Measurements from ENCODE around the gene SORBS2. TPM values are rescaled to one million over a fixed set of nuclear protein-coding genes. Genes with fewer than 3 reads are reported as not detected.

SORBS2 gene
- total RNA-seq, 1 experiment from 2014 or later = 0.34 TPM

DNA sequence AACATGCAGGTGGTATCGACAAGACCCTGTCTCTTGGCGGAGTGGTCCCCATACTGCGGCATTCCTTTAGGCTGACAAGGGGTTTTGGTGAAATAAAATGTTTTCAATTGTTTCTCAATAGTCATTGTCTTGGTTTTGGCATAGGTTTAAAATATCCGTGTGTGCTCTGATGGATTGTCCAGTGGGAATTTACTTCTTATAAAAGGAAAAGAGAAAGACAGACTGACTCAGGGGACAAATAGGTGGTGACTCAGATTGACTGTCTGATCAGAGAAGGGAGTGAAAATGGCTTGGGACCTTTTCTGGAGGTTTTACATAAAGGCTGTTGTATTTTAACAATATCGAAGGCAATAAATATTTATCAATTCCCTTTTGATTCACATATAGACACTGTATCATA, 129.8 kb downstream of the SORBS2 start:
- Histone ChIP-seq H3K9me2 (ENCODE audit: insufficient read depth) (no peaks in the 10 kb centered on the region), H3K36me3 (ENCODE audit: control insufficient read depth in 1 of 2, insufficient read depth in 2 of 2, low read length in 2 of 2) (no peaks in the 10 kb centered on the region), H3K9ac (ENCODE audit: low read length) (no peak overlapping the region), H3K9me3 (ENCODE audit: control insufficient read depth in 1 of 2, insufficient read depth in 1 of 2, low read depth in 1 of 2, low read length in 2 of 2) (no peaks in the 10 kb centered on the region), H4K20me1 (ENCODE audit: insufficient read depth) (no peaks in the 10 kb centered on the region), H3K4me1 (ENCODE audit: control insufficient read depth in 1 of 2, insufficient read depth in 2 of 2, low read length in 2 of 2) (no peaks in the 10 kb centered on the region), H3K27me3 (ENCODE audit: insufficient read depth, low read length) (no peaks in the 10 kb centered on the region), H3K4me3 (replicated peaks in 1 of 2; ENCODE audit: low read depth in 1 of 2, low read length in 2 of 2) (no peak overlapping the region), H2AFZ (ENCODE audit: low read depth, low read length, poor library complexity, severe bottlenecking) (no peak overlapping the region), H3K79me2 (ENCODE audit: insufficient read depth, low read length) (no peaks in the 10 kb centered on the region), H3K4me2 (ENCODE audit: low read length) (no peak overlapping the region), H3K27ac (ENCODE audit: low read depth, low read length) (no peak overlapping the region)
- ChIA-PET CTCF (no interaction called here), POLR2A (no interaction called here), RAD21 (ENCODE audit: low non-redundant PET in 1 of 2, low total read pairs in 2 of 2, uncharacterized antibody in 2 of 2, unreplicated experiment in 2 of 2) (no interaction called here)
- ATAC-seq (no peak), DNase-seq (ENCODE audit: low read depth, low spot score) (no peak)
- intact Hi-C loops (cut with micrococcal nuclease) = no loop called here
- no TSS peak for BruUV-seq (replicated peaks)
- TF ChIP-seq JUND (IDR thresholded peaks at IDR 0.05) = no peak

DNA sequence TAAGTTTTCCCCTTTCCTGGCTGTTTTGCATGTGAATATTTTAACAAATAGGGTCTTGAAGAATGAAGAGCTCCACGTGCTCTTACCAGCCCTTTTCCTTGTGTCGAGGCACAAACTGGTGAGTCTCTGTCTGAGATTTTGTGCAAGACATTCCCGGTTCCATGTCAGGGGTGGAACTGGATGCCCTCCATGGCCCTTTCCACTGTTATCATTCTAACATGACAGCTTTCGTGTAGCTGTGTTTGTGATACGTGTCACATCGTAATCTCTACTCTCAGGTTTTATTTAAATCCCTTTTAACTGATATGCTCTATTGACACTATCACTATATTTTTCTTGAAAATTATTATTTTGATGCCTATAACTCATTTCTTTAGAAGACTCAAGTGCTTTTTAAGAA, 130.4 kb downstream of the SORBS2 start:
- DNase-seq (ENCODE audit: low read depth, low spot score) (no peak), ATAC-seq (no peak)
- ChIA-PET POLR2A (no interaction called here), CTCF (no interaction called here), RAD21 (ENCODE audit: low non-redundant PET in 1 of 2, low total read pairs in 2 of 2, uncharacterized antibody in 2 of 2, unreplicated experiment in 2 of 2) (no interaction called here)
- Histone ChIP-seq H2AFZ (ENCODE audit: low read depth, low read length, poor library complexity, severe bottlenecking) (no peak overlapping the region), H3K79me2 (ENCODE audit: insufficient read depth, low read length) (no peaks in the 10 kb centered on the region), H3K27ac (ENCODE audit: low read depth, low read length) (no peak overlapping the region), H3K36me3 (ENCODE audit: control insufficient read depth in 1 of 2, insufficient read depth in 2 of 2, low read length in 2 of 2) (no peaks in the 10 kb centered on the region), H3K4me2 (ENCODE audit: low read length) (no peak overlapping the region), H3K9ac (ENCODE audit: low read length) (no peak overlapping the region), H3K9me2 (ENCODE audit: insufficient read depth) (no peaks in the 10 kb centered on the region), H3K9me3 (ENCODE audit: control insufficient read depth in 1 of 2, insufficient read depth in 1 of 2, low read depth in 1 of 2, low read length in 2 of 2) (no peaks in the 10 kb centered on the region), H3K27me3 (ENCODE audit: insufficient read depth, low read length) (no peaks in the 10 kb centered on the region), H3K4me1 (ENCODE audit: control insufficient read depth in 1 of 2, insufficient read depth in 2 of 2, low read length in 2 of 2) (no peaks in the 10 kb centered on the region), H3K4me3 (replicated peaks in 1 of 2; ENCODE audit: low read depth in 1 of 2, low read length in 2 of 2) (no peak overlapping the region), H4K20me1 (ENCODE audit: insufficient read depth) (no peaks in the 10 kb centered on the region)
- intact Hi-C loops (cut with micrococcal nuclease) = no loop called here
- no TSS peak for BruUV-seq (replicated peaks)
- TF ChIP-seq EGR1 (IDR thresholded peaks at IDR 0.05; ENCODE audit: low read depth) (no peak), SP1 (IDR thresholded peaks at IDR 0.05; ENCODE audit: low read depth) (no peak), ELF1 (IDR thresholded peaks at IDR 0.05; ENCODE audit: borderline replicate concordance, low read depth) (no peak), JUND (IDR thresholded peaks at IDR 0.05) (no peak), SRF (IDR thresholded peaks at IDR 0.05; ENCODE audit: low read depth) (no peak), CEBPB (IDR thresholded peaks at IDR 0.05; ENCODE audit: low read depth) (no peak), ZFX (IDR thresholded peaks at IDR 0.05) (no peak), YY1 (IDR thresholded peaks at IDR 0.05; ENCODE audit: extremely low read depth, insufficient replicate concordance, low read depth, low read length) (no peak), POLR2AphosphoS5 (IDR thresholded peaks at IDR 0.05; ENCODE audit: low read depth, low read length) (no peak)
- TF ChIP-seq, protein P1, sequence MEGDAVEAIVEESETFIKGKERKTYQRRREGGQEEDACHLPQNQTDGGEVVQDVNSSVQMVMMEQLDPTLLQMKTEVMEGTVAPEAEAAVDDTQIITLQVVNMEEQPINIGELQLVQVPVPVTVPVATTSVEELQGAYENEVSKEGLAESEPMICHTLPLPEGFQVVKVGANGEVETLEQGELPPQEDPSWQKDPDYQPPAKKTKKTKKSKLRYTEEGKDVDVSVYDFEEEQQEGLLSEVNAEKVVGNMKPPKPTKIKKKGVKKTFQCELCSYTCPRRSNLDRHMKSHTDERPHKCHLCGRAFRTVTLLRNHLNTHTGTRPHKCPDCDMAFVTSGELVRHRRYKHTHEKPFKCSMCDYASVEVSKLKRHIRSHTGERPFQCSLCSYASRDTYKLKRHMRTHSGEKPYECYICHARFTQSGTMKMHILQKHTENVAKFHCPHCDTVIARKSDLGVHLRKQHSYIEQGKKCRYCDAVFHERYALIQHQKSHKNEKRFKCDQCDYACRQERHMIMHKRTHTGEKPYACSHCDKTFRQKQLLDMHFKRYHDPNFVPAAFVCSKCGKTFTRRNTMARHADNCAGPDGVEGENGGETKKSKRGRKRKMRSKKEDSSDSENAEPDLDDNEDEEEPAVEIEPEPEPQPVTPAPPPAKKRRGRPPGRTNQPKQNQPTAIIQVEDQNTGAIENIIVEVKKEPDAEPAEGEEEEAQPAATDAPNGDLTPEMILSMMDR (IDR thresholded peaks at IDR 0.05 in 2 of 3, conservative IDR thresholded peaks at IDR 0.05 in 1 of 3; ENCODE audit: borderline replicate concordance in 1 of 3, insufficient read depth in 1 of 3, low read depth in 2 of 3, low read length in 2 of 3) = no peak
- TF ChIP-seq, protein P2, sequence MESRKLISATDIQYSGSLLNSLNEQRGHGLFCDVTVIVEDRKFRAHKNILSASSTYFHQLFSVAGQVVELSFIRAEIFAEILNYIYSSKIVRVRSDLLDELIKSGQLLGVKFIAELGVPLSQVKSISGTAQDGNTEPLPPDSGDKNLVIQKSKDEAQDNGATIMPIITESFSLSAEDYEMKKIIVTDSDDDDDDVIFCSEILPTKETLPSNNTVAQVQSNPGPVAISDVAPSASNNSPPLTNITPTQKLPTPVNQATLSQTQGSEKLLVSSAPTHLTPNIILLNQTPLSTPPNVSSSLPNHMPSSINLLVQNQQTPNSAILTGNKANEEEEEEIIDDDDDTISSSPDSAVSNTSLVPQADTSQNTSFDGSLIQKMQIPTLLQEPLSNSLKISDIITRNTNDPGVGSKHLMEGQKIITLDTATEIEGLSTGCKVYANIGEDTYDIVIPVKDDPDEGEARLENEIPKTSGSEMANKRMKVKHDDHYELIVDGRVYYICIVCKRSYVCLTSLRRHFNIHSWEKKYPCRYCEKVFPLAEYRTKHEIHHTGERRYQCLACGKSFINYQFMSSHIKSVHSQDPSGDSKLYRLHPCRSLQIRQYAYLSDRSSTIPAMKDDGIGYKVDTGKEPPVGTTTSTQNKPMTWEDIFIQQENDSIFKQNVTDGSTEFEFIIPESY (IDR thresholded peaks at IDR 0.05; ENCODE audit: extremely low read depth, insufficient replicate concordance, low read length) = no peak
- TF ChIP-seq, protein P3, sequence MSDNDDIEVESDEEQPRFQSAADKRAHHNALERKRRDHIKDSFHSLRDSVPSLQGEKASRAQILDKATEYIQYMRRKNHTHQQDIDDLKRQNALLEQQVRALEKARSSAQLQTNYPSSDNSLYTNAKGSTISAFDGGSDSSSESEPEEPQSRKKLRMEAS (IDR thresholded peaks at IDR 0.05) = no peak
